Ovary (tissue), 3 donors: Measurements from ENCODE around the gene GALNT4.

ENCODE experiments used
- CTCF ChIP-seq, 3 donors: fragments of 450-650 bp in 2 of 3; fragments of 200-600 bp in 1 of 3; IDR thresholded peaks; one replicate each; pipeline versions ENCODE4 v1.5.1 to v1.8.0; 2016 to 2022; ENCODE audit warnings: antibody characterized with exemption in 3 of 3, mild to moderate bottlenecking in 1 of 3
- EP300 ChIP-seq: sonication (generic); formaldehyde crosslinking; IDR thresholded peaks from one replicate; pipeline ENCODE4 v1.6.1; 2017; ENCODE audit warnings: antibody characterized with exemption
- POLR2A ChIP-seq: fragments of 450-650 bp; IDR thresholded peaks from one replicate; pipeline ENCODE4 v1.6.1; 2017; ENCODE audit warnings: antibody characterized with exemption, mild to moderate bottlenecking, moderate library complexity
- donor health status: DM: no; HTN: no; CAD: no.

DNA sequence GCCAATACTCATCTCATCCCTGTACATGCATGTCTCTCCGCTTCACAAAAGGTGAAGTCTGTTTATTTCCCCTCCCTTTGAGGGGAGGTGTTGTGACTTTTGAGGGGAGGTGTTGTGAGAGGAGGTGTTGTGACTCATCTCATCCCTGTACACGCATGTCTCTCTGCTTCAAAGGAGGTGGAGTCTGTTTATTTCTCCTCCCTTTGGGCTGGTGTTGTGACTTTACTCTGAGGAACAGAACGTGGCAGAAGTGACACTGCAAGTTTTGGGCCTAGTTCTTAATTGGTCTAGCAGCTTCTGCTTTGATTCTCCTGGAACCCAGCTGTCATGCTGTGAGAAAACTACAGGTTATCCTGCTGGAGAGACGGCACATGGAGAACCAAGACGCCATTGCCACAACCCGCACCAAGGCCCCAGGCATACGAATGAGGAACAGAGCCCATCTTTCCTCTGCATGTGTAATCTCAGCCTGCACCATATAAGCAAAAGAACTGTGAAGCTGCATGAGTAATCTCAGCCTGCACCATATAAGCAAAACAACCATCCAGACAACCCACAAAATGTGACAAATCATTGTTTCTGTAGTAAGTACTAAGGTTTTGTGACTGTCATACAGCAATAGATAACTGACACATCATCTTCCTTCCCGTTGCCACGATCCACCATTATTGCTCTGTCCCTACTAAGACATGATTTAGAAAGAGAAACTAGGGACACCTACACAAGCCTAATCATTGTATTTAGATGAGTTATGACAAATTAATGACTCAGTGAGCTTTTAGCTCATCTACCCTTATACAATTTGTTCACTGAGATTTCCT, 30.0 kb downstream of the GALNT4 start:
- TF ChIP-seq POLR2A, result no peak
- TF ChIP-seq CTCF (IDR thresholded peaks at IDR 0.05), result no peak
- no peak for TF ChIP-seq EP300
